Stimulated activated naive CD4-positive, alpha-beta T cell treated with Interleukin-2 at 50 U/mL for 16 hours (primary cell): ENCODE measurements around the gene TALDO1.
"Not testable (repeated sequence)": the region's sequence is repeated elsewhere in the genome, so short reads cannot be mapped to it uniquely, and the experiment has no call there.

Experiments used
- DNase-seq: peaks from one replicate; lab custom pipeline; 2025; lab: John Stamatoyannopoulos, UW

Gene TALDO1

DNA sequence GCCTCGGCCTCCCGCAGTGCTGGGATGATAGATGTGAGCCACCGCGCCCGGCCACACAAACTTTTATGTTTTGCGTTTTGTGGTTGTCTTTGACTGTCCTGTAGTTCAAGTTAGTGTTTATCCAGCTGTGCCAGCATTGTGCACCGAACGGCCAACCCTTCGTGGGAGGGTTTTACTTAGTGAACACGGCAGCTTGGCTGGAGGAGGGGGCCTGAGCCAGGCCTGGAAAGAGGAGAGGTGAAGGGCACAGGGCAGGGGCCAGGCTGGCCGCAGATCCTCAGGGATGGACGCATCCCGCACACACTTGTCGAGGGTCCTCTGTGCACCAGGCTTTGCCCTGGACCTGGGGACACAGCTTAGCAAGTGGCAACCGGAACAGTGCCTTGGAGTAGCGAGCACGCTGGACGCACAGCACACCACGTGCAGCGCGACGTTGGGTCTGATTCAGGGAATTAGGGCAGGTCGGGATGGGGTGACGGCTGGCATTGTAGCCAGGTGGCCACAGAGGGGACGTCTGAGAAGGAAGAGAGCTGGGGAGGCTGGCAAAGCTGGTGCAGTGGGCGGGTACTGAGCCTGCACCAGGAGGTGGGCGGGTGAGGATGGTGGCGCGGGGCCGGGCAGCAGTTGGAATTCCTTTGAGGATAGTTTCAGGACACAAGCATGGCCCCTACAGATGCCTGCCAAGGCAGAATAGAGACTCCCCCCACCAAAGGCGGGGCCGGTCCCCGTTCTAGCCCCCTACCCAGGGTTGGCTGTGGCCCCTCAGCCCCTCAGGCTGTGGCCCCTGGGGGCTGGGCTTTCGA is 27.8 kb upstream of the TALDO1 start:
- no peak for DNase-seq

DNA sequence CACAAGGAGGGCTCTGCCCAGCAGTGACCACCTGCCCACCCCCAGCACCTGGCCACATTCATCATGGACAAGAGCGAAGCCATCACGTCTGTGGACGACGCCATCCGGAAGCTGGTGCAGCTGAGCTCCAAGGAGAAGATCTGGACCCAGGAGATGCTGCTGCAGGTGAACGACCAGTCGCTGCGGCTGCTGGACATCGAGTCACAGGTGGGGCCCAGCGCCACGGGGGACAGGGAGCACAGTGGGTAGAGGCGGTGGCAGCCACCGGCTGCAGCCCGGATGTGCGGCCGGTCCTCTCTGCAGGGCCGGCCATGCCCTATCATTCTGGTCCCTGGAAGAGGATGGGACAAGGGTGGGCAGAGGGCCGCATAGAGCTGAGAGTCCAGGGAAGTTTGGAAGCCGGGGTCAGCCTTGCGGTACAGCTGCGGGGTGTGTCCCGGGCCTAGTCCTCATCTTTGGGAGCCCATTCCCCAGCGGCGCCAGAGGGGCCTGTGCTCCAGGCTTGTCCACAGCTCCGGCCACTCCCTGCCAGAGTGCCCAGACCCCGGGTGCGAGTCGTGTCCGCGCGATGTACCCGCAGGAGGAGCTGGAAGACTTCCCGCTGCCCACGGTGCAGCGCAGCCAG is 27.1 kb upstream of the TALDO1 start:
- no peak for DNase-seq

DNA sequence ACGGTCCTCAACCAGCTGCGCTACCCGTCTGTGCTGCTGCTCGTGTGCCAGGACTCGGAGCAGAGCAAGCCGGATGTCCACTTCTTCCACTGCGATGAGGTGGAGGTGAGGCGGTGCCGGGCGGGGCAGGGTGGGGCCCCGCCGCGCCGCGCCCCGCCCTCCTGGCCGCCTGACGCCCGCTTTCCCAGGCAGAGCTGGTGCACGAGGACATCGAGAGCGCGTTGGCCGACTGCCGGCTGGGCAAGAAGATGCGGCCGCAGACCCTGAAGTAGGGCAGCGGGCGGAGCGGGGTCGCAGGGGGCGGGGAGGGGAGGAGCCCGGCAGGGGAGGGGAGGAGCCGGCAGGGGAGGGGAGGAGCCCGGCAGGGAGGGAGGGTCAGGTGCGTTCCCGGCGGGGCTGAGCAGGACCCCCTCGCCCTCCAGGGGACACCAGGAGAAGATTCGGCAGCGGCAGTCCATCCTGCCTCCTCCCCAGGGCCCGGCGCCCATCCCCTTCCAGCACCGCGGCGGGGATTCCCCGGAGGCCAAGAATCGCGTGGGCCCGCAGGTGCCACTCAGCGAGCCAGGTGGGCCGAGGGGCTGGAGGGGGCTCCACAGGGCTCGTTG is 26.5 kb upstream of the TALDO1 start:
- peak; percentile 53 for DNase-seq

DNA sequence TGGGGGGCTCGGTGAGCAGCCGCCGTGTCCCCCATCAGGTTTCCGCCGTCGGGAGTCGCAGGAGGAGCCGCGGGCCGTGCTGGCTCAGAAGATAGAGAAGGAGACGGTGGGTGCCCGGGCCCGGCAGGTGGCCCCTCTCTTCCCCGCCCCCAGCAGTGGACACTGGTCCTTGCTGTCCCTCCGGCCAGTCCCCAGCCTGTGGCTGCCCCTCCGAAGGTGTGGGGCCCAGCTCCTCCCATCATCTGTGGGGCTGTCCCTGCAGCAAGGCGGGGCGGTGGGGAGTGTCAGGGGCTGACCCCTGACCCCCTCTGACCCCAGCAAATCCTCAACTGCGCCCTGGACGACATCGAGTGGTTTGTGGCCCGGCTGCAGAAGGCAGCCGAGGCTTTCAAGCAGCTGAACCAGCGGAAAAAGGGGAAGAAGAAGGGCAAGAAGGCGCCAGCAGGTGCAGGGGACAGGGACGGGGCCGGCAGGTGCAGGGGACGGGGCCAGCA is 26.0 kb upstream of the TALDO1 start:
- DNase-seq = no peak

DNA sequence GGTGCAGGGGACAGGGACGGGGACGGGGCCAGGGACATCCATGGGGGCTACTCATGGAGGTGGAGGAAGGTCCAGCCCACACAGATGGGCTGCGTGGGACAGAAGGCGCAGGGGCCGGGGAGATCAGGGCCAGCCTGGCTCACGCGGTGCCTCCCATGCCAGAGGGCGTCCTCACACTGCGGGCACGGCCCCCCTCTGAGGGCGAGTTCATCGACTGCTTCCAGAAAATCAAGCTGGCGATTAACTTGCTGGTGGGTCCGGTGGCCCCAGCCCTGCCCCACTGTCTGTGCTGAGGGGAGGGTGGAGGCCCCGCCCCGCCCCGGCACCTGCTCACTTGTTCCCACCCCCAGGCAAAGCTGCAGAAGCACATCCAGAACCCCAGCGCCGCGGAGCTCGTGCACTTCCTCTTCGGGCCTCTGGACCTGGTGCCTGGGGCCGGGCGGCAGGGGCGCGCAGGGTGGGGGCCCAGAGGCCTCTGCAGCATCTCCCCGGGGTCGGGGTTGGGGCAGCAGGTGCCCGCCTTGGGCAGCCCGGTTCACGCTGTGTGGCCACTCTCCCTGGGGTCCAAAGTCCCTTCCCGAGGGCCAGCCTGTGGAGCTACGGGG is 25.4 kb upstream of the TALDO1 start:
- DNase-seq = peak; percentile 42

DNA sequence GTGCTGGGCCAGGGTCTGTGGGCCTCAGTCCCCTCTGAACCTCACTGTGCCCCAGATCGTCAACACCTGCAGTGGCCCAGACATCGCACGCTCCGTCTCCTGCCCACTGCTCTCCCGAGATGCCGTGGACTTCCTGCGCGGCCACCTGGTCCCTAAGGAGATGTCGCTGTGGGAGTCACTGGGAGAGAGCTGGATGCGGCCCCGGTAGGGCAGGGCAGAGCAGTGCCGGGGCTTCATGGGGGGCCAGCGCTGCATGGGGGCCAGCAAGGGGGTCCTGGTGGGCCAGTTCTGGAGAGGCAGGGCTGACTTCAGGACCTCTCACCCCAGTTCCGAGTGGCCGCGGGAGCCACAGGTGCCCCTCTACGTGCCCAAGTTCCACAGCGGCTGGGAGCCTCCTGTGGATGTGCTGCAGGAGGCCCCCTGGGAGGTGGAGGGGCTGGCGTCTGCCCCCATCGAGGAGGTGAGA is 24.9 kb upstream of the TALDO1 start:
- no peak for DNase-seq

DNA sequence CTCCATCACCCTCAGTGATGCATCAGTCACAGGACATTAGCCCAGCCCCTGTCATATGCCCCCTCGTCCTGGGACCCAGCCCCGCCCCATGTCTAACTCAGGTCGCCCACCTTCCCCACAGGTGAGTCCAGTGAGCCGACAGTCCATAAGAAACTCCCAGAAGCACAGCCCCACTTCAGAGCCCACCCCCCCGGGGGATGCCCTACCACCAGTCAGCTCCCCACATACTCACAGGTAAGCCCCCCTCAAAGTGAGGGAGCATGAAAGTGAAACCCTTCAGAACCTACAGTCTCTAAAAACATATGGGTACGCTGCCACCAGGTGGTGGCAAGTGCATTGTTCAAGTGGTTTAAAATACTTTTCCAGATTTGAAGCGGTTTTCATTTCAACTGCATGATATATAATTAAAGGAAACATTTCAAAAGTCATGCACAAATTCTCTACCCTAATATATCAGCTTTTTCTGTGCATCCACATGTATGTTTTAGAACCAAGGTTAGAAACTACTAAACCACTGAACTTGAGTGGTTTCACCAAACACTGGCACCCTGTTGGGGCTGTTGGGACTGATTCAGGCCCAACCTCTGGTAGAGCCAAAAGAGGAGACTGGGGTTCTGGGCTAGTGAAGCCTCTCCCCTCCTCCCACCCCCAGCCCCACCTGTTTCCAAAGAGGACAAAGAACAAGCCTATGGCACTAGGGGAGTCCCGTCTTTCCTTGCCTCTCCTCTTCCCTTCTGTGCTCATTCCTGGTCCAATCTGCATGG is 24.0 kb upstream of the TALDO1 start:
- DNase-seq = peak; percentile 15

DNA sequence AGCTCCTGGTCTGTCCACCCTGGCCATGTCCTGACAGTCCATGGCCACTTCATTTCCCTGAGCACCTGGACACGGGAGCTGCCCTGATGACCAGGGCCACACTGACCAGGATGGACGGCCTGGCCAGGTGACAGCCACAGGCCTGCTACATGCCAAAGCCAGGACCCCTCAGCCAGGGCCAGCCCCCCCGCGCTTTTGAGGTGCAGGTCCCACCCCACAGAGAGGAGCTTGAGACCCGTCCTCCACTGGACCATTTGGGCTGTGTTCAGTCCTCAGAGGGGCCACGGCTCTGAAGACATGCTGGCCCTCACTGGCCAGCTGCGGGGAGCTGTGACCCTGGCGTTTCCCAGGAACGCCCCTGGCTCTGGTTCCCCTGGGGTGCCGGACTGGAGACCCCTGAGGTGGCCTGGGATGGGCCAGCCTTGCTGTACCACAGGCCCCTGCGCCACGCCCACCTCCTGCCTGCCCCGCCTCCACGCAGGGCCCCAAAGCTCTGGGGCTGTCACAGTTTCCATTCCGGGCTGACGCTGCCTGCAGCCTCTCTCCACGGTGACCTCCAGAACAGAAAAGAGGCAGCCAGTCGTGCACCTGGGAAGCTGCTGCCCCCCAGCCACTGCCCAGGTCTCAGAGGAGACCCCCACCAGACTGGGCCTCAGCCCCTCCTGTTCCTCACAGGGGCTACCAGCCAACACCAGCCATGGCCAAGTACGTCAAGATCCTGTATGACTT is 23.1 kb upstream of the TALDO1 start:
- no peak for DNase-seq

DNA sequence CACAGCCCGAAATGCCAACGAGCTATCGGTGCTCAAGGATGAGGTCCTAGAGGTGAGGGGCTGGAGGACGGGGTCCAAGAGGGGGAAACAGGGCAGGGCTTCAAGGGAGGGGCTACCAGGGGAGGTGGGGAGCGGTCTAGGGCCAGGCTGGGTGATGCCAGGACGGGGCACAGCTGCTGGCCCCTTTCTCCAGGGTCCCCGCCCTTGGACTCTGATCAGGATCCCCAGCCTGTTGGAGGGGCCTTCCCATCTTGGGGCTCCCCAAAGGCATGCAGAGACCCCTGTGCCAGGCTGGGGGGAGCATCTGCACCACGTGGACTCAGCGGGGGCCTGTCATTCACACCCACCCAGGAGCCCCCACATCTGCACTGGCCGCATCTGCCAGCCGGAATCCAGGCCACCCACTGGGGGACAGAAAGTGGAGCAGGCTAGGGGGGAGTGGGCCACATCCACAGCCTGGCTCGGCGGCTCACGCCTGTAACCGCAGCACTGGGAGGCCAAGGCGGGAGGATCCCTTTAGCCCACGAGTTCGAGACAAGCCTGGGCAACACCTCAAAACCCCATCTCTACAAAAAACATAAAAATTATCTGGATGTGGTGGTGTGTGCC is 22.4 kb upstream of the TALDO1 start:
- DNase-seq = no peak

DNA sequence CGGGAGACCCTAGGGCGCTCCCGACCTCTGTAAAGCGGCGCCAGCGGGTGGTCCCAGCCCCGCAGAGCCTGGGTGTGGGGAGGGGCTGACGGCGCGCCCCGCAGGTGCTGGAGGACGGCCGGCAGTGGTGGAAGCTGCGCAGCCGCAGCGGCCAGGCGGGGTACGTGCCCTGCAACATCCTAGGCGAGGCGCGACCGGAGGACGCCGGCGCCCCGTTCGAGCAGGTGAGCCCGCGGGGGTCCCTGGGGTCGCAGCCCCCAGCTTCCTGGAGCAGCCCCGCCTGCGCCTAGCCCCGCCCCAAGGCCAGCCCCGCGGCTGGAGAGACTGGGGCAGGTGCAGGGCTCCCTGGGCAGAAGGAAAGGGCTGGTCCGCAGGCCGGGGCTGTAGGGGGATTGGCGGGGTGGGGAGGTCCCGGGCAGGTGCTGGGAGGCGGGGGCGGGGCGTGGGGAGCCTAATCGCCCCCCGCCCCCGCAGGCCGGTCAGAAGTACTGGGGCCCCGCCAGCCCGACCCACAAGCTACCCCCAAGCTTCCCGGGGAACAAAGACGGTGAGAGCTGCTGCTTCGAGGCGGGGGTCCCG is 21.6 kb upstream of the TALDO1 start:
- DNase-seq = no peak

DNA sequence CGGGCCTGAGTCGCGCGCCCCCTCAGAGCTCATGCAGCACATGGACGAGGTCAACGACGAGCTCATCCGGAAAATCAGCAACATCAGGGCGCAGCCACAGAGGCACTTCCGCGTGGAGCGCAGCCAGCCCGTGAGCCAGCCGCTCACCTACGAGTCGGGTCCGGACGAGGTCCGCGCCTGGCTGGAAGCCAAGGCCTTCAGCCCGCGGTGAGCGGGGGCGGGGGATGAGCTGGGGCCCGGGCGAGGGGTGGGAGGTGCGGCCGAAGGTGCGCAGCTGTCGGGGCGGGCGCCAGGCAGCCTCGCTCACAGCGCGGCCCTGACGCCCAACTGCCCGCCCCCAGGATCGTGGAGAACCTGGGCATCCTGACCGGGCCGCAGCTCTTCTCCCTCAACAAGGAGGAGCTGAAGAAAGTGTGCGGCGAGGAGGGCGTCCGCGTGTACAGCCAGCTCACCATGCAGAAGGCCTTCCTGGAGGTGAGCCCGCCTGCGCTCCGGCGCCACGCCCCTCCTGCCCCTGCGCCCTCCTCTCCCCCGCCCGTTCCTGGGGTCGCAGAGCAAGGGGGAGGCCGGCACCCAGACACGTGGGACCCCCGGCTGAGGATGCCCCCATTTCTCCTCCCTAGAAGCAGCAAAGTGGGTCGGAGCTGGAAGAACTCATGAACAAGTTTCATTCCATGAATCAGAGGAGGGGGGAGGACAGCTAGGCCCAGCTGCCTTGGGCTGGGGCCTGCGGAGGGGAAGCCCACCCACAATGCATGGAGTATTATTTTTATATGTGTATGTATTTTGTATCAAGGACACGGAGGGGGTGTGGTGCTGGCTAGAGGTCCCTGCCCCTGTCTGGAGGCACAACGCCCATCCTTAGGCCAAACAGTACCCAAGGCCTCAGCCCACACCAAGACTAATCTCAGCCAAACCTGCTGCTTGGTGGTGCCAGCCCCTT is 20.7 kb upstream of the TALDO1 start:
- DNase-seq = peak; percentile 36

DNA sequence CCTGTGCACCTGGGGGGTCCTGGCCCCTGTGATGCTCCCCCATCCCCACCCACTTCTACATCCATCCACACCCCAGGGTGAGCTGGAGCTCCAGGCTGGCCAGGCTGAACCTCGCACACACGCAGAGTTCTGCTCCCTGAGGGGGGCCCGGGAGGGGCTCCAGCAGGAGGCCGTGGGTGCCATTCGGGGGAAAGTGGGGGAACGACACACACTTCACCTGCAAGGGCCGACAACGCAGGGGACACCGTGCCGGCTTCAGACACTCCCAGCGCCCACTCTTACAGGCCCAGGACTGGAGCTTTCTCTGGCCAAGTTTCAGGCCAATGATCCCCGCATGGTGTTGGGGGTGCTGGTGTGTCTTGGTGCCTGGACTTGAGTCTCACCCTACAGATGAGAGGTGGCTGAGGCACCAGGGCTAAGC is 20.0 kb upstream of the TALDO1 start:
- no peak for DNase-seq

DNA sequence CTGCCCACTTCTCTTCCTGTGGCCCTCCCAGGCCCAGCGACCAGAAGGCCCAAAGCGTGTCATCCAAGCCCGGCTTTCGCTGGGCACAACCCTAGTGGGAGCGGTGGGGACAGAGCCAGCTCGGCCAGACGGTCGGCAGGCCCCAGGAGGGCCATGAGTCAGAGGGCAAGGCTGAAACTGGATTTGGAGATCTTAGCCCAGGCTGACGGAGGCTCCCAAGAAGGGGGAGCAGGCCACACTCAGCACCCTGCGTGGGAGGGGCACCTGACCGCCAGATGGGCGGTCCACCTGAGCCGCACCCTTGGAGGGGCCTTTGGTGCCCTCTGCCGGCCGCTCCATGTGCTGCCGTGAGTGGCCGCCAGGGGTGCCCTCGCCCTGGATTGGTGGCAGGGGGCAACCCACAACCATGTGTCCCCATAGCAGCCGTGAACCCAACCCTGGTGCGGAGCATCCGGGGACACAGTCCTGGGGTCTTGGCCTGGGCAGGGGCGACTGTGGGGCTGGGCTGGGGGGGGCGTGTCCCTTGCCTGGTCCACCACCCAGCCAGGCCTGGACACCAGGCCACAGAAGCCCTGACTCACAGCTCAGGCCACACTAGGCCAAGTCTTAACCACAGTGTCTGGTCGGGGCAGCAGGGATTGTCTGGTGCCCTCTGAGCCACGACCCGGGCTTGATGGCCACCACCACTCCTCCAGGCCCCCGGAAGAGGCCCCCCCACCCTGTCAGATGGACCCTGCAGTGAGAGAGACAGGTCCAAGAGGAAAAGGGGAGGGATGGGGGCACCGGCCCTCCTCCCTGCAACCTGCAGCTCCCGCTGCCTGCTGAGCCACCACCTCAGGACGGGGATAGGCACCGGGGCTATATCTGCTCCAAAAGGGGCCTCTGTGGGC is 19.2 kb upstream of the TALDO1 start:
- peak; percentile 69 for DNase-seq

DNA sequence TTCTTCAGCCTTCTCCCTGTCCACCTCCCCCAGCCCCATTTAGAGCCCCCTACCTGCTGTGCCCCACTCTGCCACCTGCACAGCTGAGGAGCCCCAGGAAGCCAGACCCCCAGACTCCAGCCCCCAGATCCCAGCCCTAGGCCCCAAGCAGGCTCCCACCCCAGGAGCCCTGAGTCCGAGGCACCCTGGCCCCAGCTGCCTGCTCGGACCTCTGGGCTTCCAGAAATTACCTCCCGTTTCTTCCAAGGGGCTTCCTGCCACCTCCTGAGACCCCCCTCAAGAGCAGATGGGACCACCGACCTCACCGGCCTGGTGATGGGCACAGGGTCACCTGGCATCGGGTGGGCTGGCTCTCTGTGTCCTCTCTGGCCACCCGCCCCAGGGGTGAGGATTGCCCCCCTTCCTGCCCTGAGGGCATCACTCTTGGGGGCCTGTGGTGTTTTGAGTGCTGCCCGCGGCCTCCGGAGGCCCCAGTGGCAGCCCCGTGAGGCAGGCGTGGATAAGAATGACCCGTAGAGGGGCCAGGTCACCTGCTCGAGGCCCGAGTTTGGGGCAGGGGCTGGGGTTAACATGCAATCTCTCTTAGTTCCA is 18.3 kb upstream of the TALDO1 start:
- no peak for DNase-seq

DNA sequence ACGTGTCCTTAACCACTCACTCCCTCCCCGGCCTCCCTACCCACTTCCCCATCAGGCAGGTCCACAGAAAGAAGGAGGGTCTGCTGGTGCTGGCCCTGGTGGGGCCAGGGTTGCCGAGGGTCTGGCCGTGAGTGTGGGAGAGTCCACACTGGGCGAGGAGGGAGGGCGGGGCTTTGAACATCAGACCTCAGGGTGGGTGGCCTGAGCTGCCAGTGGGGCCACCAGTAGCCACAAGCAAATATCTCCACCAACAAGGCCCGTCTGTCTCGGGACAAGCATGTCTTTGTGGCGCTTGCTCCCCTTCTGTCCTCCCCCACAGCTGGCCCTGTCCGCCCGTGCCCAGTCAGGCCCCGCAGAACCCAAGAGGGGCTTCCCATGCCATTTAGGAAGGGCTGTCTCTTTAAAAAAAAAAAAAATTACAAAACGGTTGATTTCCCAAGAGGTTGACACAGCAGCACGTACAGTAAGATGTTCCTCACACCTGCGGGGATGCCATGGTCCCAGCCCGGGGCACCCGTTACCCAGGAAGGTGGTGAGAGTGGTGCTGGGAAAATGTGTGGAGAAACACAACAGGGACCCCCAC is 17.7 kb upstream of the TALDO1 start:
- DNase-seq = no peak

DNA sequence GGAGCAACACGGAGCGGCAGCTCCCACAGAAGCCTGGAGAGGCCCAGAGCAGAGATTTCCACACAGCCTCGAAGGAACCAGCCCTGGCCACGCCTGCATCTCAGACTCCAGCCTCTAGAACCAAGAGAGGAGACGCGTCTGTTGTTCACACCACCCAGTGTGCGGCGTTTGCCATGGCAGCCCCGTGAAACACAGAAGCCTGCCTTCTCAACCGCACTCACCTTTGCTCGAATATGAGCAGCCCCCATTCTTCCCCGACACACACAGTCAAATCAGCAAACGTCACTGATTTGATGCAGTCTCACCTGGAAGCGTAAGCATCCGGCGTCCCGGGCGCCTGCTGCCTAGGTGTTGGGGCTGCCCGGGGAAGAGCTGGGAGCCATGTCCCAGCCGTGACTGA is 14.2 kb upstream of the TALDO1 start:
- no peak for DNase-seq

DNA sequence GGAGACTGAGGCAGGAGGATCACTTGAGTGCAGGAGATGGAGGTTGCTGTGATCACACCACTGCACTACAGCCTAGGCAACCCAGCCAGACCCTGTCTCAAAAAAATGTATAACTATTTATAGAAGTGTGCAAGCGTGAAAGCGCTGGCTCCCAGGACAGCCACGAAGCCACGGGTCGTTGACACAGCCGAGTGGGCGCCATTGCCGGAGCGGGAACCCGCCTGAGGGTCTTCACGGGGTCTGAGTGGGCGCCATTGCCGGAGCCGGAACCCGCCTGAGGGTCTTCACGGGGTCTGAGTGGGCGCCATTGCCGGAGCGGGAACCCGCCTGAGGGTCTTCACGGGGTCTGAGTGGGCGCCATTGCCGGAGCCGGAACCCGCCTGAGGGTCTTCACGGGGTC is 12.7 kb upstream of the TALDO1 start:
- not testable (repeated sequence) for DNase-seq
